Sciatic nerve (tissue), 2 donors: ENCODE results near the gene METTL17. TPM values are rescaled to one million over a fixed set of nuclear protein-coding genes. Genes with fewer than 3 reads are reported as not detected.
"Not testable (repeated sequence)": the region's sequence is repeated elsewhere in the genome, so short reads cannot be mapped to it uniquely, and the experiment has no call there.

Experiments
- ATAC-seq: fragments of 200-7000 bp; cut with Tn5 transposase; one replicate; pipeline ENCODE4 v1.9.1; 2020; ENCODE audit warnings: mild to moderate bottlenecking, moderate library complexity
- DNase-seq: peaks from one replicate; pipeline ENCODE4 v3.0.0-alpha.2; 2020; ENCODE audit warnings: low spot score
- intact Hi-C: fragments of 100-400 bp; cut with DNase I; formaldehyde crosslinking; loops from one replicate; pipeline ENCODE4 v1.14.2; 2022
- total RNA-seq: library from RNA; stranded (reverse); fragmentation: NEBNext Ultra II Directional; extraction: Animal tissue kit (Norgen Biotek cat#: 25700); gene quantifications from one replicate; pipeline ENCODE4 v1.2.1, GENCODE V29; 2021
- donor health status: DM: no; HTN: no; CAD: no.
- donor health status: DM: no; HTN: no; CAD: no.

METTL17 gene
- total RNA-seq, 1 donor from 2014 or later: 56.2 TPM

DNA sequence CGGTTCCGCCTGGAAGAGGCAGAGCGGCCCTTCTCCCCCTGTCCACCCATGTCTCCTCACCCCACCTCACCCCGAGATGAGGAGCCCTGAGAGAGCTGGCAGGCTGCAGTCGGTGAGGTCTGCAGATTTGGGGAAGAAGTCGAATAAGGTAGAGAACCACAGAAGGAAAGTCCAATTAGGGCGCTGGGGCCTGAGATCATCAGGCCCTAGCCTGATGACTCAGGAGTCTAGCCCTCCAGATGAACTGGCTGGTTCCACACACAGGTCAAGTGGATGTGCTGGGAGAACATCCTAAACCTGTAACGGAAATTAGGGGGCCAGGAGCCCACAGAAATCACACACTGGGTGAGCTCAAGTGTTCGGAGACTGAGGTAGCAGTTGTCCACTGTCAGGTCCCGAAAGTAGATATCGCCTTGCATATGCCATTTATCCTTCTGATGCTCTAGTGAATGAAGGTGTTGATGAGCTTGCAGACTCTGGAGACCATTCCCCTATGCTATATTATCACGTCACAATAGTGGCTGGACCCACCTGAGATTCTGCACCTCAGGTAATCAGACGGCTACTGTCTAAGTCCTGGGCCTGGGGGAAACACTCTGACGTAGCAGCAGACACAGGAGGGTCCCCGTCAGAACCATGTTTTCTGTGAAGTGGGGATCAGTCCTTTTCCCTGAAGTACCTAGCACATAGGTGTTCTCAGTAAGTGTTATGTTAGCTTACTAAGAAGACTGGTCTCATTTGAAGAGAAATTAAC is 886 bp upstream of the METTL17 start:
- intact Hi-C loops: no loop called here
- ATAC-seq (no peak), DNase-seq (no peak)

DNA sequence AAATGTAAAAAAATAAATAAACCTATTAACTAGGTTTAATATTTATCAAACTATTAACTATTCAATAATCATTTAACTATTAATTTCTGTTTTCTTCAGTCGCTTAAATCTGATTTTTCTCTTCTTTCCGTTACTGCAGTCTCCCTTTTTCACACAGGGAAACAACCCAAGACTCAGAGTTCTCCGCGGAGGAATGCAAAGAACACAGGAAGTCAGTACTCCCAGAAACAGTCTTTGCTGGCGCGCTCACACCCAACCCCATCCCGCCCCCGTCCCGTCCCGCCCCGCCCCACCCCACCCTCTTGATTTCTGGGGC is 351 bp upstream of the METTL17 start:
- ATAC-seq (no peak), DNase-seq (no peak)
- intact Hi-C loops: no loop called here

DNA sequence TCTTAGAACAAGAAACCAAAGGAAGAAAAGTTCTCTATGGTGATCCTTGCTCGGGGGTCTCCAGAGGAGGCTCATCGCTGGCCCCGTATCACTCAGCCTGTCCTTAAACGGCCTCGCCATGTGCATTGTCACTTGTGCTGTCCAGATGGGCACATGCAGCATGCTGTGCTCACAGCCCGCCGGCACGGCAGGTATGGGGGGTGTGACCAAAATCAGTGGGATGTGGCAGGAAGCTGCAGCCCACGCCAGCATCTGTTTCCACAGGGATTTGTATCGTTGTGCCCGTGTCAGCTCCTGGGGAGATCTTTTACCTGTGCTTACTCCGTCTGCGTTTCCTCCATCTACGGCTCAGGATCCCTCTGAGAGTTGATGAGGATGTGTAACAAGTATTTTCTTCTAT is 6.7 kb downstream of the METTL17 start:
- DNase-seq (no peak), ATAC-seq (no peak)
- intact Hi-C loops: no loop called here

DNA sequence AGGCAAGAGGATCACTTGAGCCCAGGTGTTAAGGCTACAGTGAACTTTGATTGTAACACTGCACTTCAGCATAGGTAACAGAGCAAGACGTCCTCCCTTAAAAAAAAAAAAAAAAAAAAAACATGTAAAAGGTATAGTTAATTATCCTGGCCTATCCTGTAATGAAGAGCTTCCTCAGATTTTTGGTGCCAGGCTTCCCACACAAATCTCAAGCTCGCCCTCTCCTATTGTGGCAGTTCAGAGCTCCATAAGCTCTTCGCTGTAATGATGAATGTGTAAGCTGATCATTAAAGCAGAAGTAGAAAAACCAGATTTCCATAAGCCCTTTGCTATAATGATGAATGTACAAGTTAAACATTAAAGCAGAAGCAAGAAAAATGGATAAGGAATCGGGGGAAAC is 7.3 kb downstream of the METTL17 start:
- ATAC-seq: no peak
- intact Hi-C loops: no loop called here

DNA sequence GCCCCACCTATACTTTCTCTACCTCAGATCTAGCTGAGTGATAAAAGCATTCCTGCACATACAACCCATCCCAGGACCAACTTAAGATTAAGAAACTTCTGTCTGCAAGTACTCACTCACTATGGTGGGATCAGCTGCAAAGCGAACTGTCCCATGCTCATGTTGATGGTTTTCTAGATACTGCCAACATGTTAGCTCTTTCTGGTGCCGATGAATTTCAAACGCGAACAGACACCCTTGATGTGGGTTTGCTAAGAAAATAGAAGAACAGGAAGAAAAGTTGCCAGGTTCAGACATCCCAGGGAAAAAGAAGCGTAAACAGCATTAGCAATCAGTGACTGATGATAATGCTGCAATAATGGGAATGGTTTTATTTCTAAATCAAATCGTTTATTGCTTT is 7.8 kb downstream of the METTL17 start:
- DNase-seq (no peak), ATAC-seq (no peak)
- intact Hi-C loops: no loop called here

More for the DNA sequence above, 7.3 kb downstream of the METTL17 start:
- DNase-seq: no peak

DNA sequence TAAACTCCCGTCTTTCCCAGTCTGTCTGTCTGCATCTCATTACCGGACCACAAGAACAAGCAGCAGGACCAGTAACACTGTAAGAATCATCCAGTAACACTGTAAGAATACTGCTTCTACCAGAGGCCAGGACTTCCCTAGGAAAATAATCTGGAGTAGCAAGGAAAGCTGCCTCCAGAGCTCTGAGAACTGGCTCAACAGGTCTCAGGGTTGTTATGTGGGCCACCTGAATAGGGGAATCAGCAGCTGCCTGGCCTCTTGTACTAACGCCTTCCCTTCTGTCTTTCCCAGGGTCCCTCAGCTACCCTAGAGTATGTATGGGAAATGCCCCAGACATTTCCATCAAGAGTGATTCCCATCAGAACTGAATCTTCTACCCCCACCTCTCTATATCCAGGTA is 8.4 kb downstream of the METTL17 start:
- DNase-seq (no peak), ATAC-seq (no peak)
- intact Hi-C loops: no loop called here

DNA sequence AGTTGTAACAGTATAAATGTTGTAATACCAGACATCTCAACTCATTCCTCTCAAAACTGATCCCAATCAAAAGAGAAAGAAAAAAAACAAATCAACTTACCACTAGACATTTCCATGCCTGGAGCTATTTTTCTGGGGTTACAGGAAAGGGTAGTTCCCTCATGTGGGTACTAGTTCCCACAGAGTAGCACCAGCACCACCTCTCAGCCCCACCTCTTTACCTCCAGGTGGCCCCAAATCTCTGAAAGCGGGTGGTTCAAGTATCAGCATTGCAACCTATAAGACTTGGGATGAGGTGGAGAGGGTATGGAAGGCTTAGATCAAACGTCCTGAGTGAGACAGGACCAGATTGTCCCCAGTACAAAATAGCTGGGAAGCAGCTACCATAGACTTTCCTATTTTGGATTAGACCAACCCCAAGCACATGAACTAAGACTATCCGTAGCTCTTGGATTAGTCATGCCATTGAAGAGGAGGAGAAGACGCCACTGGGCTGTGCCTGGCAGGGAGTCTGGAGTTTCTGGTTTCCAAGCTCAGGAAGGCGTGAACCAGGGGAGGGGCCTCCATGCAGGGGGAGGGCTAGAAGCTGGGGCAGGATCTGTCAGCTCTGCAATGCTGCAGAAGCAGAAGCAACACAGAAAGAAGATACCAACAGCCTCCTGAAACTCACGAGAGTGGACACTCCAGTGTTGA is 9.0 kb downstream of the METTL17 start, which contains the start of gene SLC39A2:
Gene SLC39A2 (plus strand): TSS at position 620 of the 693 bp plus-strand sequence. CDS start 154 bp downstream, outside the sequence.
- intact Hi-C loops: no loop called here
- peak; percentile 72 for DNase-seq
- peak; percentile 90 for ATAC-seq

DNA sequence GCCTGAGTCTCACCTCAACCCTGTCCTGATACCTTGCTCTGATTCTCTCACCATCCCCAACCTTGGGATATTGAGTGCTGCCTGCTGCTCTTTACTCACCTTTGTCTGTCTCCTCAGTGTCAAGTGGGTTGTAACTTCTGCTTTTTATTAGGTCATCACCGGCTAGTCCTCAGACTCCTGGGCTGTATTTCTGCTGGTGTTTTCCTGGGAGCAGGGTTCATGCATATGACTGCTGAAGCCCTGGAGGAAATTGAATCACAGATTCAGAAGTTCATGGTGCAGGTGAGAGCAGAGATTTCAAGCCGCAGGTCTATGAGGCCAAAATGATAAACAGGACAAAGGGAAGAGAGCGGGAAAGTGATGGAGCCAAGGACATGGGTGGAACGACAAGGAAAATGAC is 9.8 kb downstream of the METTL17 start:
- DNase-seq: no peak
- intact Hi-C loops: no loop called here
- ATAC-seq: no peak

DNA sequence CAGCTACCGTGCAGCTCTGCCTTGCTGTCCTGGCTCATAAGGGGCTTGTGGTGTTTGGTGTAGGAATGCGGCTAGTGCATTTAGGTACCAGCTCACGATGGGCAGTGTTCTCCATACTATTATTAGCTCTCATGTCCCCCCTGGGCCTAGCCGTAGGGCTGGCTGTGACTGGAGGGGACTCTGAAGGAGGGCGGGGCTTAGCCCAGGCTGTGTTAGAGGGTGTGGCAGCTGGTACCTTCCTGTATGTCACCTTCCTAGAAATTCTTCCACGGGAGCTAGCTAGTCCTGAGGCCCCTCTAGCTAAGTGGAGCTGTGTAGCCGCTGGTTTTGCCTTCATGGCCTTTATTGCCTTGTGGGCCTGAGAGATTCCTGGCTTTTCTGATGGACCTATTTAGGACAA is 11.4 kb downstream of the METTL17 start:
- no peak for ATAC-seq
- intact Hi-C loops: no loop called here

DNA sequence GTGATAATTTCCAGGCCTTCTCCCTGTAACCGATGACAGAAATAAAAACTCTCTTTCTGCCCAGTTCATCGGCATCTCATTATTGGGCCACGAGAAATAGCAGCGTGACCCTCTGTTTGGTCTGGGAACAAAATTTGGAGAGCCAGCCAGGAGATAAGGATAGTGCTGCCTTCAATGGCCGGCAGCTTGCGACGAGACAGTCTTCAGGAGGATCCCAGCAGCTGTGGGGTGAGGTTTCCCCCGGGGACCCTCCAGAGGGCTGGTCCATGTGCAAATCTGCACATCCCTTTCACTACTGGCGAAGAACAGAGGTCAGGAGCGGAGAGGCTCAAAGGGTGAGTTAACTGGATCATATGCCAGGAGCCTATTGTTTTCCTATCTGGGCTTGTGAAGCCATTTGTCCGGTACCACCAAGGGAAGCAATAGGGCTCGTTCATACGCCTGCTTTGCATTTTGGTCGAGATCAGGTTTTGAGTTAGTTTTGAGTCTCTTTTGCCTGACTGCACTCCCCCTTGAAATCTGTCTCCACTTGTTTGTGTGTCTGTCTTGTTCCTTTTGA is 14.1 kb downstream of the METTL17 start:
- no peak for DNase-seq
- intact Hi-C loops: no loop called here
- peak; percentile 58 for ATAC-seq

More for the DNA sequence above, 11.4 kb downstream of the METTL17 start:
- no peak for DNase-seq

DNA sequence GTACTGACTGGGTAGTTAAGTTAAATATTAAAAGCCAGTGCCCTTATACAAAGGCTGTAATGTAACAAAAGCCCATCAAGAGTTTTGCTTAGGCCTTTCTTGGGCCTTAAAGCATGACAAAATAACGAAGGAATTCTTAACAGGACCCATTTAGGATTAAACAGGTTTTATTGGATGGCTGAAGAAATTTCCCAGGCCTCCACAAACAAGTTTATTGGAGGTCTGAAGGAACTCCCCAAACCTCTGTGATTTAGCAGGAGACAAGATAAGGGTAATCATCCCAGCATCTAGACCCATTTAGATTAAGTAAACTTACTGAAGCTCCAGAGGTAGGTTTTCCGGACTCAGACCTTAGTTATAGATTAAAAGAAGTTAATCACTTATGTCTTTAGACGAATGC is 19.9 kb downstream of the METTL17 start:
- intact Hi-C loops, DNase-seq, ATAC-seq: not testable (repeated sequence)

DNA sequence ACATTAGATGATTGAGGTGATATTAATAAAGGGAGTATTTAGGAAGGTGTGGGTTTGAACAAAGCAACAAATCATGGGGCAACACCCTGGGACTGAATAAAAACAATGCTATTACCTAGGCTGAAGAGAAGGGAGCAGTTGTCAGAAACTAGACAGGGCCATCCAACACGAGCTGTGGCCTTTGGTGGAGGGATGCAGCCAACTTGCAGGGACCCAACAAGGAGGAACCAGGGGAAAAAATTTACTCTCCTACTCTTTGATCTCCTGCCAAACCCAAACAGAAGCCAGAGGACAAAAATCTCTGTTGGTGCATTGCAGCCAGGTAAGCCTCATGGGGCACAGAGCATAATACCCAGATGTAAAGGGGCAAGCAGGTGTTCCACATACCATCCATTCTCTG is 21.4 kb downstream of the METTL17 start:
- ATAC-seq: no peak
- intact Hi-C loops: no loop called here
- DNase-seq: no peak

DNA sequence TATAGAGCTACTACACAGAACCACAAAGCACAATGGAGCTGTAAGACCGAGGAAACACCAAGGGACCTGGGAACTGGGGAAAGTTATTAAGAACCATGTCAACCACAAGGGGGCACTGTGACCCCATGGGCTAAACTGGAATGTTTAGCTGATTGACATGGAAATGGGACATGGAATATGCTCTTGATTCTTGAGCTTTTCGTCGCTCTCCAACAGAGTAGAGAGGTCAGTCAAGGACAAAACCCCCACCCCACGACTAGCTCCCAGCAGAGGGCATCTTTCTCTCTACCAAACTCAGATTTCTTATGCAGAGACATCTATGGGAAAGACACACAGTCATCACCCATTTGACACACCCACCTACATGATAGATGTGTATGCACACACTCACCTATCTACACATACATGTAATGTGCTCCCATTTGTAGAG is 25.0 kb downstream of the METTL17 start:
- intact Hi-C loops: loop anchor here (5.0 kb wide), 1 partner anchor 78 kb away; no protein-coding TSS in a partner anchor
- ATAC-seq: peak; percentile 89
- DNase-seq: peak; percentile 94

DNA sequence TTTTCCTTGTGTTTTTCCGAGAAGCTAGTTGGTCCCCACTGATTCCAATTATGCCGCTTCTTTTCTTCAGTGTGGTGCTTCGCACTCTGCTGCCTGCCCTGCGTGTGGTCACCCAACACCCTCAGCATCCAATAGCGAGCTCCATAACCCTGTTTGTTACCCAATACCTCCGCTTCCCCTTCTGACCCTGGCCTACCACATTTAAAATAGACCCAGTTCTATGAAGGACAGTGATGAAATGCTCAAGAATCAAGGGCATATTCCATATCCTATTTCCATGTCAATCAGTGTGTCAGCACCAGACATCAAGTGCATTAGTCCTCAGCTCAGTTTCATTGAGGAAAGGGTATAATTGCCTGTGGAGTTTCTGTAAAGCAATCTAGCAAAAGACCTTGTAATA is 25.5 kb downstream of the METTL17 start:
- intact Hi-C loops: loop anchor here (5.0 kb wide), 1 partner anchor 77 kb away; no protein-coding TSS in a partner anchor
- ATAC-seq (peak; percentile 38), DNase-seq (no peak)

DNA sequence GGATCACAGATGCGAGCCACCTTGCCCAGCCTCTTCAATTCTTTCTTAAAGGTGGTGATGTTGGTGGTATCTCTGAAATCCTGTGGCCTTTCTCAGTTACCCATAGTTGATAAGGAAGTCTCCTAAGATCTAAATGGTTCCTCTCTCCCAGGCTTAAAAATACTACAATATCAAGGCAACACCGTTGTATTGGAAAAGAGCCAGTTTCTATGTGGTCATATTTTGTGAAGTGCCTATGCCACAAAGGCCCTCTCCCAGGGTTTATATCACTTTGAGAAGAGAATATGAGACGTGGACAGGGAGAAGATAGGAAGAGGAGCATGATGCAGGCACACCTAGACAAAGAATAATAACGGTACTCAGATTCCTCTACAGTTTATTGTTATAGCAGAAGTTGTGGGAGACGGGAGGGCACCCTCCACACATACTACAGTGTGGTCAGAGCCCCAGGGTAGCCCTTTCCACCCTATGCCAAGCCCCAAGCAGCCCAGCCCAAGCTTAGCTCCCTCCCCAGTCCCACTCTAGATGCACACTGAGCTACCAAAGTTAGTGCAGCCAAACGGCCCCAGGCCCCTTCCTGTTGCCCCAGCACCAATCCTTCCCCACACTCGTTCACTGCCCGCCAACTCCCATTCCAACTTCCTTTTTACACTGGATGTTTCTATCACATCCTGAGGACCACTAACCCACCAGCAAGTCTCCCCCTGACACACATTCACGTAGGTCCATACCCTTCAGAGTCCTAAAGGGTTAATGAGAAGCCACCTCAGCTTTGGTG is 26.8 kb downstream of the METTL17 start:
- peak; percentile 21 for ATAC-seq
- no peak for DNase-seq
- intact Hi-C loops: loop anchor here (5.0 kb wide), 1 partner anchor 76 kb away; no protein-coding TSS in a partner anchor

DNA sequence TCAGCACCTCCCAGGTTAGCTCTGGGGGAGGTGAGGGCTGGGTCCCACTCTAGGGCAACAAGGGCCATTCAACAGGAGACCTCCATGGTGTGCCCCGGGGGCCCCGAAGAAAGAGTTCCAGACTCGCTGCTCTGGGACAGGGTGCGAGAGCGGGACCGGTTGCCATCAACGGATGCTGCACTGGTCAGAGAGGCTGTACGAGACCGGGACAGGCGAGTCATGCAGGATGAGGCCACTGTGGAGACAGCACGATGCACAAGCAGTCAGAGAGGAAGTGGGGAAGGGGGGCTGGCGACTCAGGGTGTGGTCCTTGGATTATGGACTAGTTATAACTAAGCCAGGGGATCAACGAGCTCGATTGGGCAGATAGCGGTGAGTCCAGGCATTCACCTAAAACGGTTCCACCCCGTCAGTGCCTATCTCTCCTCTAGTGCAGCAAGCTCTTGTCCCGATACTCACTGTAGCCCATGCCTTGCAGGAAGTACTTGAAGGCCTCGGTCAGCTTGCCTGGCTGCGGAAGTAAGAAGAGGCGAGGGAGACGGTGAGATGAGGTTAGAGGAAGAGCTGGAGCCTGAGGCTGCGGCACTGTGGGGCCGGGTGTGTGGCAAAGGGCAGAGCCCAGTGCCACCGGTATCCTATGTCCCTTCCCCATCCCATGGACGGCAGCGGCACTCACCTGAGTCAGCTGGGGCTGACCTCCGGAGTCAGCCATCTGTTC is 27.9 kb downstream of the METTL17 start:
- DNase-seq (no peak), ATAC-seq (no peak)
- intact Hi-C loops: loop anchor here (5.0 kb wide), 1 partner anchor 75 kb away; no protein-coding TSS in a partner anchor

DNA sequence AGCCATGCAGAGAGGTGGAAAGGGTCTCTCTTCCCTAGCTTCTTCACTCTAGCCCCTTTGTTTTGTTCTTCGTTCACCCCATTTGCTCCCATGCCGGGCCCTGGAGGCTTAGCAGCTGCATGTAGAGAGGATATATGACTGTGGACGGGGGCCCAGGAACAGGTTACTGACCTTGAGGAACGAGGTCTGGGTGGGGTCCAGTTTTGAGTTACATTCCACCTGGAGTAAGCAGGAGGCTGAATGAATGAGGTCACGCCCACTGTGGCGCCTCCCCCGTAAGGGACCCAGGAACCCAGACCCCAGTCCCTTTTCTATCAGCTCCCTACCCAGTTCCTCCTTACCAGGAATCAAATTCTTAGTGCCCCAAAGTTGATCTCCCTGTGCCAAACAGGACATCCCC is 28.5 kb downstream of the METTL17 start:
- no peak for ATAC-seq
- intact Hi-C loops: loop anchor here (5.0 kb wide), 1 partner anchor 74 kb away; no protein-coding TSS in a partner anchor
- DNase-seq: no peak

DNA sequence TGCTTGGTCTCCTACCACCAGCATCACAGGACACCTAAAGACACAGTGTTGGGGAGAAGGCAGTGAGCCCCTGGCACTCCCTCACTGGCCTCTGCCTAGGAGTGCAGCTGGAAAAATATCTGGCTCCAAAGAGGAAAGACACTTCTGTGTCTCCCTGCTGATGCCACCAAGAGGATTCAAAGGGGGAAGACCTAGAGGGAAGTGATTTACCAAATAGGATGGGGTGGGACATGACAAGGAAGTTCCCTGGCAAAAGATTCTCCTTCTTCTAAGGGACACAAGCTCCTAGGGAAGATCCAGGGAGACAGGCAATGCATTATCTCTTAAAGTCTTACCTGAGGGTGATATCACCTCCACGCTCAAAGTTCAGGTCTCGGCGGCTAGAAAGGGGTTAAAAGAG is 29.0 kb downstream of the METTL17 start:
- ATAC-seq (no peak), DNase-seq (no peak)
- intact Hi-C loops: loop anchor here (5.0 kb wide), 1 partner anchor 74 kb away; no protein-coding TSS in a partner anchor
